Cardiac fibroblast (primary cell): Measurements from ENCODE around the gene DCAF6.
A peak's percentile ranks its signal among the peaks of the same experiment; 100 is the strongest.

Experiments
- DNase-seq, 2 donors: peaks; one replicate each; pipeline versions ENCODE4 v3.0.0 to v3.0.0-alpha.2; 2010; ENCODE audit warnings: low read depth in 2 of 2
- H3K4me3 ChIP-seq, 2 donors: replicated peaks in 1 of 2; 1 replicate in 1 of 2; 2 replicates in 1 of 2; pipeline ENCODE4 v1.5.1; 2011; ENCODE audit warnings: low read depth in 2 of 2, low read length in 2 of 2, mild to moderate bottlenecking in 2 of 2, moderate library complexity in 1 of 2
- CTCF ChIP-seq: IDR thresholded peaks from one replicate; pipeline ENCODE4 v1.5.1; 2011; ENCODE audit warnings: low read depth, mild to moderate bottlenecking, low read length, inconsistent platforms

Gene DCAF6

DNA sequence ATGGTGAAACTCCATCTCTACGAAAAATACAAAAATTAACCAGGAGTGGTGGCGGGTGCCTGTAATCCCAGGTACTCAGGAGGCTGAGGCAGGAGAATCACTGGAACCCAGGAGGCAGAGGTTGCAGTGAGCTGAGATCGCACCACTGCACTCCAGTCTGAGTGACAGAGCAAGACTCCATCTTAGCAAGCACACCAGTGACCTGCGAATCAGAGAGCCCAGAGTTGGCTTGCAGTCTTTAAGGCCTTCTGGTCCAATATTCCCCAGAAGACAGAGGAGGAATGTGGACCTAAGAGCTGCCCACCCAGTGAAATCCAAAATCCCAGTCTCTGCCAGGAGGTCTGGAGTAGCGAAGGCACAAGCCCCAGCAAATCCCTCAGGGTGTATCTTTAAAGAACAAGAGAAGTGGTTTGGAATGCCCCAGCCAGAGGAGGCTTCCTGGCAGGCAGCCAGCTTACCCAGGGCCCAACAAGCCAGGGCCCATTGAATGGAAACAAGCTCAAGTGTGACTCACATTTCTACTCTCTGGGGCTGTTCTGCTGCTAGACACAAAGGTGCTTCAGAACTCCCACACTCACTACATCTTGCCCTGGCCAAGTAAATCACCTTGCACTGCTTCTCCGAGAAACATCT lies 176.3 kb downstream of the DCAF6 start:
- TF ChIP-seq CTCF = no peak
- DNase-seq = peak; percentile 87 to 92
- H3K4me3 ChIP-seq = no peak overlapping the region

- TF ChIP-seq CTCF = no peak
- peak; percentile 40 to 62 for DNase-seq
- H3K4me3 ChIP-seq = no peak overlapping the region
Measured at GRCh38 chr1:168114845-168115244, 178.4 kb downstream of the DCAF6 start.

DNA sequence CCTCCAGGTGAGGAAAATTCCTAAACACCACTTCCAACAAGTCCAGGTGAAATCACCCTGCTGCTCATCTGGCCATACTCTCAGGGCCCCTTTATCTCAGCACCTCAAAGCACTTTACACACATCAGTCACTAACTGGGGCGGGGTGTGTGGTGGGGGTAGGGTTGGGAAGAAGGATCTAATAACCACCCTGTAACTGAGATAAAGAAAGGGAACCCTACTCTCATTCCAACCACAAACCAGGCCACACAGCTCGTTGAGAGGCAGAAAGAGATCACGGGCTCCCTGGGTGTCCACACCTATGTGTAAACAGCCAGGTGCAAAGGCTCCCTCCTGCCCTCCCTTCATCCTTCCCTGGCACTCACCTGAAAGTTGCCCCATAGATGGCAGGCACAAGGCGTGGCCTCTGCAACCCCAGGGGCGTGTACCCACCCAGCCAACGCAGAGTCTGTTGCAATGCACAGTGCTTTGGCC lies 179.9 kb downstream of the DCAF6 start:
- no peak for DNase-seq
- H3K4me3 ChIP-seq = no peak overlapping the region
- no peak for TF ChIP-seq CTCF

DNA sequence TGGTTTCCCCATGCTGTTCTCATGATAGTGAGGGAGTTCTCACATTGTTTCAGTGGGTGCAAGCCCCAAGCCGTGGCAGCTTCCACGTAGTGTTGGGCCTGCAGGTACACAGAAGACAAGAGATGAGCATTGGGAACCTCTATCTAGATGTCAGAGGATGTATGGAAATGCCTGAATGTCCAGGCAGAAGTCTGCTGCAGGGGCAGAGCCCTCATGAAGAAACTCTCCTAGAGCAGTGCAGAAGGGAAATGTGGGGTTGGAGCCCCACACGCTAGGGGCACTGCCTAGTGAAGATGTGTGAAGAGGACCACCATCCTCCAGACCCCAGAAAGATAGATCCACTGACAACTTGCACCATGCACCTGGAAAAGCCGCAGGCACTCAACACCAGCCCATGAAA lies 183.3 kb downstream of the DCAF6 start:
- no peak overlapping the region for H3K4me3 ChIP-seq
- TF ChIP-seq CTCF = no peak
- DNase-seq = no peak

GRCh38 chr1:168121401-168122011 lies 185.0 kb downstream of the DCAF6 start:
- TF ChIP-seq CTCF = no peak
- DNase-seq = peak; percentile 84 to 97
- H3K4me3 ChIP-seq = no peak overlapping the region

DNA sequence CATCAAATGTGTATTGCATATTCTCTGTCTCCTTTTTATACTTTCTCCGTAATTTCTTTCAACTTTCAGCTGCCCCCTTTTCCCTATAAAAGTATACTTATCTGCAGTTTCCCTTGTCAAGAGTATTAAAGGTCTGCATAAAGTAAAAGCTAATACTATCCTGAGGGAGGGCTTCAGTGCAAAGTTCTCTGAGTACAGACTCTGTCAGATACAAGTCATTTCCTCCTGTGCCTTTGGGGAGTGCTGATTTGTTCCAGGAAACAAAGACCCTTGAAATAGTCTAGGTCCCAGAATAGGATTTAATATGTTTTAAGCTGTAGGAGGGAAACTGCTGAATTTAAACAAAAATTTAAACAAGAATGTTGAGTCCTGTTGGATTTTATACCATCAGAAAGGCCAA lies 188.6 kb downstream of the DCAF6 start:
- no peak for DNase-seq
- no peak overlapping the region for H3K4me3 ChIP-seq
- TF ChIP-seq CTCF = no peak
